Osteoblast (primary cell): ENCODE measurements around the gene GRAMD1B. TPM values are rescaled to one million over a fixed set of nuclear protein-coding genes. Genes with fewer than 3 reads are reported as not detected.
"Not testable (repeated sequence)": the region's sequence is repeated elsewhere in the genome, so short reads cannot be mapped to it uniquely, and the experiment has no call there.

Experiments
- DNase-seq: peaks from one replicate; pipeline ENCODE4 v3.0.0; 2011; ENCODE audit warnings: low spot score, mixed read lengths; ENCODE audit not compliant: insufficient read length; ENCODE audit errors: missing footprints
- H2AFZ ChIP-seq: 2 replicates; pipeline ENCODE4 v1.6.0; 2011; ENCODE audit warnings: mild to moderate bottlenecking, low read length
- H3K27ac ChIP-seq: 2 replicates; pipeline ENCODE4 v1.5.1; 2011; ENCODE audit warnings: mild to moderate bottlenecking, low read depth, low read length, moderate library complexity
- H3K27me3 ChIP-seq: 2 replicates; pipeline ENCODE4 v1.6.0; 2012; ENCODE audit warnings: mild to moderate bottlenecking, control low read depth, inconsistent platforms, low read length, moderate library complexity; ENCODE audit not compliant: insufficient read depth
- H3K36me3 ChIP-seq: 2 replicates; pipeline ENCODE4 v1.5.1; 2011; ENCODE audit warnings: mild to moderate bottlenecking, low read length, control low read depth, moderate library complexity; ENCODE audit not compliant: insufficient read depth
- H3K4me1 ChIP-seq: 2 replicates; pipeline ENCODE4 v1.5.1; 2011; ENCODE audit warnings: mild to moderate bottlenecking, low read length, control low read depth, moderate library complexity; ENCODE audit not compliant: insufficient read depth
- H3K4me2 ChIP-seq: 2 replicates; pipeline ENCODE4 v1.6.0; 2011; ENCODE audit warnings: mild to moderate bottlenecking, low read length; ENCODE audit not compliant: insufficient read depth
- H3K4me3 ChIP-seq: fragments of 200-600 bp; sonication (generic); 3 replicates; pipeline ENCODE4 v1.5.1; 2012; ENCODE audit warnings: mild to moderate bottlenecking, low read length, inconsistent platforms; ENCODE audit not compliant: insufficient read depth
- H3K79me2 ChIP-seq: 2 replicates; pipeline ENCODE4 v1.6.0; 2012; ENCODE audit warnings: mild to moderate bottlenecking, low read length, control low read depth, inconsistent platforms; ENCODE audit not compliant: insufficient read depth
- H3K9me3 ChIP-seq: 2 replicates; pipeline ENCODE4 v1.5.1; 2011; ENCODE audit warnings: low read depth, low read length, control low read depth
- H4K20me1 ChIP-seq: 2 replicates; pipeline ENCODE4 v1.6.0; 2012; ENCODE audit warnings: mild to moderate bottlenecking, low read length, control low read depth; ENCODE audit not compliant: insufficient read depth
- total RNA-seq: library from RNA; depleted of rRNA; stranded (reverse); fragments of >200 nt; gene quantifications from 2 replicates; pipeline ENCODE4 v1.2.3, GENCODE V29; 2012
- TF ChIP-seq, protein P1 (sequence below): IDR thresholded peaks from 2 replicates; pipeline ENCODE4 v1.5.1; 2011; ENCODE audit warnings: mild to moderate bottlenecking, low read depth, low read length, moderate library complexity; ENCODE audit errors: extremely low read depth

Gene GRAMD1B
- total RNA-seq, 1 donor = 15.2 TPM

DNA sequence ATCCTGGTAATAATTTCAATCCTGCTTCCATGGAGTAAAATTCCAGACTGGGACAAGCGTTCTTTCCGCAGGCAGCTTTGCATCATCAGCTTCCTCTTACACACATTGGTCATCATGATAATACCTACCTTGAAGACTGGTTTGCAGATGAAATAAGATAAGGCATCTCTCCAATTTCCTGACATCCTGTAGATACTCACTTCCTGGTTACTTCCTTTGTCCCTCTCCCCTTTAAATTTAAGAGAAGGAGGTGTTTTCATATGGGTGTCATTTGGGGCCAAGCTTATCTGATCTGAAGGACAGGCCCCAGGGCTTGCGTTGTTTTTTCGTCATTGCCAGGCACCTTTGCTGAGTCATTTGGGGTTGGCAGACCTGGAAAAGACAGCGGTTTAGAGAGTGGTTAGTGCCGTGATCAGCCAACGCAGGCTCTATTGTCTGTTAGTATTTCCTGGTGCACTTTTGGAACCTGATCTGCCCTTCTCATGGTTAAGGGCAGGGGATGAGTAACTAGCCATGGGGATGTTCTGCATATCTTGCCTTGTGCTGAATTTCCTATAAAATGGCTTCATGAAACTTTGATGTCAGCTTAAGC is 24.1 kb downstream of the GRAMD1B start:
- peak overlapping the region; percentile 54 for H3K27ac ChIP-seq
- no peaks in the 10 kb centered on the region for H3K36me3 ChIP-seq
- peak; percentile 30 for DNase-seq
- no peak overlapping the region for H2AFZ ChIP-seq
- H3K4me1 ChIP-seq = peaks cover 26% of the 10 kb centered on the region
- peaks cover 3% of the 10 kb centered on the region for H4K20me1 ChIP-seq
- no peaks in the 10 kb centered on the region for H3K27me3 ChIP-seq
- peaks cover 80% of the 10 kb centered on the region for H3K79me2 ChIP-seq
- no peak overlapping the region for H3K4me3 ChIP-seq
- TF ChIP-seq, protein P1, sequence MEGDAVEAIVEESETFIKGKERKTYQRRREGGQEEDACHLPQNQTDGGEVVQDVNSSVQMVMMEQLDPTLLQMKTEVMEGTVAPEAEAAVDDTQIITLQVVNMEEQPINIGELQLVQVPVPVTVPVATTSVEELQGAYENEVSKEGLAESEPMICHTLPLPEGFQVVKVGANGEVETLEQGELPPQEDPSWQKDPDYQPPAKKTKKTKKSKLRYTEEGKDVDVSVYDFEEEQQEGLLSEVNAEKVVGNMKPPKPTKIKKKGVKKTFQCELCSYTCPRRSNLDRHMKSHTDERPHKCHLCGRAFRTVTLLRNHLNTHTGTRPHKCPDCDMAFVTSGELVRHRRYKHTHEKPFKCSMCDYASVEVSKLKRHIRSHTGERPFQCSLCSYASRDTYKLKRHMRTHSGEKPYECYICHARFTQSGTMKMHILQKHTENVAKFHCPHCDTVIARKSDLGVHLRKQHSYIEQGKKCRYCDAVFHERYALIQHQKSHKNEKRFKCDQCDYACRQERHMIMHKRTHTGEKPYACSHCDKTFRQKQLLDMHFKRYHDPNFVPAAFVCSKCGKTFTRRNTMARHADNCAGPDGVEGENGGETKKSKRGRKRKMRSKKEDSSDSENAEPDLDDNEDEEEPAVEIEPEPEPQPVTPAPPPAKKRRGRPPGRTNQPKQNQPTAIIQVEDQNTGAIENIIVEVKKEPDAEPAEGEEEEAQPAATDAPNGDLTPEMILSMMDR = no peak
- no peaks in the 10 kb centered on the region for H3K9me3 ChIP-seq
- peak overlapping the region; percentile 11 for H3K4me2 ChIP-seq

DNA sequence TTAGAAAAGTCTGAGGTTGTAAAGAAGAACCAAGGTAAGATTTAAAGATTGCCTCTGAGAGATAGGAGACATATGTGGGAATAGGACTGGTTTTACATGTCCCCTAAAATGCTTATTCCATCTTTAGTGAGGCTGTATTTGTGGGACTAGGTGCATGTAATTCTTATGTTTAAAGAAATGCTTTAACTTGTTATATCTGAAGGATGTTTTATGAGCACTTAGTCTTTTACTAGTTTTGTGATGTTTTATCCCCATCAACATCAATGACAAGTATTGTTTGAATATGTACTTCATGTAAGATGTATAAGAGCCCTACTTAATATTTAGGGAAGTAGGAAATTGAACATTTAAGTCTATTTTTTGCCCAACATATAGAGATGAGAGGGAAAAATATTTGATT is 24.7 kb downstream of the GRAMD1B start:
- Histone ChIP-seq H4K20me1 (peaks cover 3% of the 10 kb centered on the region), H3K4me2 (no peak overlapping the region), H3K4me1 (peaks cover 22% of the 10 kb centered on the region), H3K4me3 (no peak overlapping the region), H3K27ac (peak overlapping the region; percentile 54), H2AFZ (no peak overlapping the region), H3K36me3 (no peaks in the 10 kb centered on the region), H3K9me3 (no peaks in the 10 kb centered on the region), H3K79me2 (peaks cover 80% of the 10 kb centered on the region), H3K27me3 (no peaks in the 10 kb centered on the region)
- TF ChIP-seq, protein P1 = no peak
- peak; percentile 39 for DNase-seq

DNA sequence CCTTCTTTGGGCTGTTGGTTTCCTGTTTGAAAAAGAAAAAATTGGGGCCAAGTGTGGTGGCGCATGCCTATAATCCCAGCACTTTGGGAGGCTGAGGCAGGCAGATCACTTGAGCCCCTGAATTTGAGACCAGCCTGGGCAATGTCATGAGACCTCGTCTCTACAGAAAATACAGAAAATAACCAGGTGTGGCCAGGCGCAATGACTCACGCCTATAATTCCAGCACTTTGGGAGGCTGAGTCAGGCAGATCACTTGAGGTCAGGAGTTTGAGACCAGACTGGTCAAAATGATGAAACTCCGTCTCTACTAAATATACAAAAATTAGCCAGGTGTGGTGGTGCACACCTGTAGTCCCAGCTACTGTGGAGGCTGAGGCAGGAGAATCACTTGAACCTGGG is 26.4 kb downstream of the GRAMD1B start:
- H3K27ac ChIP-seq, DNase-seq, H3K4me2 ChIP-seq, H3K4me3 ChIP-seq, H4K20me1 ChIP-seq, H3K36me3 ChIP-seq, H3K9me3 ChIP-seq, H3K27me3 ChIP-seq, H3K4me1 ChIP-seq, H2AFZ ChIP-seq: not testable (repeated sequence)
- H3K79me2 ChIP-seq = peaks cover 81% of the 10 kb centered on the region

DNA sequence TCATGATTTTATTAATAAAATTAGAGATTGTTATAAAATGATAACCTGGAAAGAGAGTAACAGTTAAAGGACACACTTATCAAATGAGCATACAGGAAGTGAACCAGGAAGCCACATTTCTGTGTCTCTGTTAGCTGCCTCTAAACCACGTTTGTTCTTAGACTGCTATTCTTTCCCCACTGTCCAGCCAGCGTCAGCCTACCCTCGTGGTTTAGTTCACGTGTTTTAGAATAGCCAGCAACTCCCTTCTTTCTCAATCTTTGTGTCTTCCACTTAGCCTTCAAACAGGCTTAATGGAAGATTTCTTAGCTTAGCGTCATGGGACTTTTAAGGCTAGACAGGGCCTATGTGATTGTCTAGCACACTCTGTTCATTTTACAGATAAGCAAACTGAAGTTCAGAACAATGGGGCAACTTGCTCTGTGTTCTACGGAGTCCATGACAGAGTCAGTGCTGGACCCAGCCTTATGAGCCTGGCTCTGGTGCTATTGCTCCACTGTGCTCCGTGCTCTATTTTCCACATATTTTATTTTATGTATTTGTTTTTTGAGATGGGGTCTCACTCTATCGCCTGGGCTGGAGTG is 27.2 kb downstream of the GRAMD1B start:
- TF ChIP-seq, protein P1 = no peak
- Histone ChIP-seq H3K4me1 (peaks cover 7% of the 10 kb centered on the region), H3K4me2 (no peak overlapping the region), H3K27ac (no peak overlapping the region), H3K9me3 (no peaks in the 10 kb centered on the region), H3K36me3 (no peaks in the 10 kb centered on the region), H2AFZ (peak overlapping the region; percentile 40), H3K79me2 (peaks cover 80% of the 10 kb centered on the region), H3K4me3 (no peak overlapping the region), H3K27me3 (no peaks in the 10 kb centered on the region), H4K20me1 (peaks cover 6% of the 10 kb centered on the region)
- DNase-seq = no peak
